ENCODE data around the gene PAPOLA.

Gene PAPOLA

GRCh38 chr14:96589577-96589976, 87.4 kb downstream of the PAPOLA start:
- Histone ChIP-seq H3K4me3 (ENCODE audit: low read depth in 1 of 5, low read length in 5 of 5) (no peak overlapping the region), H3K27ac (ENCODE audit: low read depth, low read length) (no peak overlapping the region), H3K36me3 (ENCODE audit: control insufficient read depth in 5 of 5, insufficient read depth in 5 of 5, low read length in 5 of 5) (no peaks in the 10 kb centered on the region), H3K9me3 (ENCODE audit: control insufficient read depth in 5 of 5, low read length in 5 of 5) (no peaks in the 10 kb centered on the region), H3K9ac (ENCODE audit: low read length in 5 of 5) (no peak overlapping the region), H3K4me1 (ENCODE audit: control insufficient read depth in 5 of 5, insufficient read depth in 5 of 5, low read length in 5 of 5) (peaks cover 0 to 29% (median 27%) of the 10 kb centered on the region in 5 donors), H3K27me3 (ENCODE audit: control insufficient read depth in 5 of 5, insufficient read depth in 4 of 5, low read length in 5 of 5) (peaks cover 0 to 36% (median 17%) of the 10 kb centered on the region in 5 donors)

- Histone ChIP-seq H3K4me1 (ENCODE audit: control insufficient read depth in 5 of 5, insufficient read depth in 5 of 5, low read length in 5 of 5) (peaks cover 0 to 29% (median 27%) of the 10 kb centered on the region in 5 donors), H3K27ac (ENCODE audit: low read depth, low read length) (no peak overlapping the region), H3K27me3 (ENCODE audit: control insufficient read depth in 5 of 5, insufficient read depth in 4 of 5, low read length in 5 of 5) (peaks cover 0 to 36% (median 17%) of the 10 kb centered on the region in 5 donors), H3K9ac (ENCODE audit: low read length in 5 of 5) (no peak overlapping the region), H3K9me3 (ENCODE audit: control insufficient read depth in 5 of 5, low read length in 5 of 5) (no peaks in the 10 kb centered on the region), H3K36me3 (ENCODE audit: control insufficient read depth in 5 of 5, insufficient read depth in 5 of 5, low read length in 5 of 5) (no peaks in the 10 kb centered on the region), H3K4me3 (ENCODE audit: low read depth in 1 of 5, low read length in 5 of 5) (no peak overlapping the region)
These were observed 88.1 kb downstream of the PAPOLA start for GRCh38 chr14:96590190-96590864.

GRCh38 chr14:96592591-96593386, 90.6 kb downstream of the PAPOLA start:
- H3K36me3 ChIP-seq (ENCODE audit: control insufficient read depth in 5 of 5, insufficient read depth in 5 of 5, low read length in 5 of 5): no peaks in the 10 kb centered on the region
- H3K27me3 ChIP-seq (ENCODE audit: control insufficient read depth in 5 of 5, insufficient read depth in 4 of 5, low read length in 5 of 5): peaks cover 0 to 22% (median 13%) of the 10 kb centered on the region in 5 donors
- H3K4me1 ChIP-seq (ENCODE audit: control insufficient read depth in 5 of 5, insufficient read depth in 5 of 5, low read length in 5 of 5): peaks cover 0 to 29% (median 27%) of the 10 kb centered on the region in 5 donors
- no peaks in the 10 kb centered on the region for H3K9me3 ChIP-seq (ENCODE audit: control insufficient read depth in 5 of 5, low read length in 5 of 5)
- H3K27ac ChIP-seq (ENCODE audit: low read depth, low read length): no peak overlapping the region
- peak overlapping the region; percentile 37 to 66 (median 47) for H3K4me3 ChIP-seq (ENCODE audit: low read depth in 1 of 5, low read length in 5 of 5)
- H3K9ac ChIP-seq (ENCODE audit: low read length in 5 of 5): peak overlapping the region in 3 of 5 donors; percentile 21 to 47 (median 30)

- Histone ChIP-seq H3K27ac (ENCODE audit: low read depth, low read length) (no peak overlapping the region), H3K9me3 (ENCODE audit: control insufficient read depth in 5 of 5, low read length in 5 of 5) (no peaks in the 10 kb centered on the region), H3K36me3 (ENCODE audit: control insufficient read depth in 5 of 5, insufficient read depth in 5 of 5, low read length in 5 of 5) (no peaks in the 10 kb centered on the region), H3K27me3 (ENCODE audit: control insufficient read depth in 5 of 5, insufficient read depth in 4 of 5, low read length in 5 of 5) (peaks cover 3 to 34% (median 24%) of the 10 kb centered on the region in 5 donors), H3K4me3 (ENCODE audit: low read depth in 1 of 5, low read length in 5 of 5) (no peak overlapping the region), H3K9ac (ENCODE audit: low read length in 5 of 5) (no peak overlapping the region), H3K4me1 (ENCODE audit: control insufficient read depth in 5 of 5, insufficient read depth in 5 of 5, low read length in 5 of 5) (peaks cover 0 to 12% (median 10%) of the 10 kb centered on the region in 5 donors)
These were observed 92.8 kb downstream of the PAPOLA start for GRCh38 chr14:96594961-96595360.

- H3K27me3 ChIP-seq (ENCODE audit: control insufficient read depth in 5 of 5, insufficient read depth in 4 of 5, low read length in 5 of 5): peaks cover 4 to 35% (median 24%) of the 10 kb centered on the region in 5 donors
- peaks cover 0 to 6% (median 4%) of the 10 kb centered on the region in 5 donors for H3K4me1 ChIP-seq (ENCODE audit: control insufficient read depth in 5 of 5, insufficient read depth in 5 of 5, low read length in 5 of 5)
- H3K9me3 ChIP-seq (ENCODE audit: control insufficient read depth in 5 of 5, low read length in 5 of 5): peaks cover 0 to 3% (median 0%) of the 10 kb centered on the region in 5 donors
- no peak overlapping the region for H3K9ac ChIP-seq (ENCODE audit: low read length in 5 of 5)
- no peaks in the 10 kb centered on the region for H3K36me3 ChIP-seq (ENCODE audit: control insufficient read depth in 5 of 5, insufficient read depth in 5 of 5, low read length in 5 of 5)
- no peak overlapping the region for H3K4me3 ChIP-seq (ENCODE audit: low read depth in 1 of 5, low read length in 5 of 5)
- H3K27ac ChIP-seq (ENCODE audit: low read depth, low read length): no peak overlapping the region
These were observed 95.5 kb downstream of the PAPOLA start for GRCh38 chr14:96597680-96598079.

GRCh38 chr14:96598332-96598928, 96.2 kb downstream of the PAPOLA start:
- Histone ChIP-seq H3K4me3 (ENCODE audit: low read depth in 1 of 5, low read length in 5 of 5) (no peak overlapping the region), H3K27me3 (ENCODE audit: control insufficient read depth in 5 of 5, insufficient read depth in 4 of 5, low read length in 5 of 5) (peaks cover 4 to 30% (median 17%) of the 10 kb centered on the region in 5 donors), H3K27ac (ENCODE audit: low read depth, low read length) (no peak overlapping the region), H3K9ac (ENCODE audit: low read length in 5 of 5) (no peak overlapping the region), H3K4me1 (ENCODE audit: control insufficient read depth in 5 of 5, insufficient read depth in 5 of 5, low read length in 5 of 5) (no peaks in the 10 kb centered on the region), H3K9me3 (ENCODE audit: control insufficient read depth in 5 of 5, low read length in 5 of 5) (peaks cover 0 to 3% (median 0%) of the 10 kb centered on the region in 5 donors), H3K36me3 (ENCODE audit: control insufficient read depth in 5 of 5, insufficient read depth in 5 of 5, low read length in 5 of 5) (no peaks in the 10 kb centered on the region)

- H3K27ac ChIP-seq (ENCODE audit: low read depth, low read length): no peak overlapping the region
- no peaks in the 10 kb centered on the region for H3K4me1 ChIP-seq (ENCODE audit: control insufficient read depth in 5 of 5, insufficient read depth in 5 of 5, low read length in 5 of 5)
- H3K9me3 ChIP-seq (ENCODE audit: control insufficient read depth in 5 of 5, low read length in 5 of 5): peaks cover 0 to 3% (median 0%) of the 10 kb centered on the region in 5 donors
- peaks cover 4 to 26% (median 16%) of the 10 kb centered on the region in 5 donors for H3K27me3 ChIP-seq (ENCODE audit: control insufficient read depth in 5 of 5, insufficient read depth in 4 of 5, low read length in 5 of 5)
- no peaks in the 10 kb centered on the region for H3K36me3 ChIP-seq (ENCODE audit: control insufficient read depth in 5 of 5, insufficient read depth in 5 of 5, low read length in 5 of 5)
- H3K9ac ChIP-seq (ENCODE audit: low read length in 5 of 5): no peak overlapping the region
- H3K4me3 ChIP-seq (ENCODE audit: low read depth in 1 of 5, low read length in 5 of 5): no peak overlapping the region
These were observed 96.9 kb downstream of the PAPOLA start for GRCh38 chr14:96599076-96599475.

- peaks cover 0 to 7% (median 0%) of the 10 kb centered on the region in 5 donors for H3K9me3 ChIP-seq (ENCODE audit: control insufficient read depth in 5 of 5, low read length in 5 of 5)
- no peaks in the 10 kb centered on the region for H3K4me1 ChIP-seq (ENCODE audit: control insufficient read depth in 5 of 5, insufficient read depth in 5 of 5, low read length in 5 of 5)
- no peak overlapping the region for H3K4me3 ChIP-seq (ENCODE audit: low read depth in 1 of 5, low read length in 5 of 5)
- peaks cover 13 to 31% (median 16%) of the 10 kb centered on the region in 5 donors for H3K27me3 ChIP-seq (ENCODE audit: control insufficient read depth in 5 of 5, insufficient read depth in 4 of 5, low read length in 5 of 5)
- no peaks in the 10 kb centered on the region for H3K36me3 ChIP-seq (ENCODE audit: control insufficient read depth in 5 of 5, insufficient read depth in 5 of 5, low read length in 5 of 5)
- H3K27ac ChIP-seq (ENCODE audit: low read depth, low read length): no peak overlapping the region
- no peak overlapping the region for H3K9ac ChIP-seq (ENCODE audit: low read length in 5 of 5)
These were observed 100.0 kb downstream of the PAPOLA start for GRCh38 chr14:96602186-96602585.

- Histone ChIP-seq H3K36me3 (ENCODE audit: control insufficient read depth in 5 of 5, insufficient read depth in 5 of 5, low read length in 5 of 5) (no peaks in the 10 kb centered on the region), H3K27me3 (ENCODE audit: control insufficient read depth in 5 of 5, insufficient read depth in 4 of 5, low read length in 5 of 5) (peaks cover 13 to 30% (median 16%) of the 10 kb centered on the region in 5 donors), H3K9me3 (ENCODE audit: control insufficient read depth in 5 of 5, low read length in 5 of 5) (peaks cover 0 to 7% (median 0%) of the 10 kb centered on the region in 5 donors), H3K4me1 (ENCODE audit: control insufficient read depth in 5 of 5, insufficient read depth in 5 of 5, low read length in 5 of 5) (no peaks in the 10 kb centered on the region), H3K27ac (ENCODE audit: low read depth, low read length) (no peak overlapping the region), H3K4me3 (ENCODE audit: low read depth in 1 of 5, low read length in 5 of 5) (no peak overlapping the region), H3K9ac (ENCODE audit: low read length in 5 of 5) (no peak overlapping the region)
These were observed 101.4 kb downstream of the PAPOLA start for GRCh38 chr14:96603350-96604255.
